Effector memory CD4-positive, alpha-beta T cell (primary cell): ENCODE measurements around the gene ERC1.
"Not testable (repeated sequence)": the region's sequence is repeated elsewhere in the genome, so short reads cannot be mapped to it uniquely, and the experiment has no call there.

Experiments used
- DNase-seq, 3 donors: peaks; one replicate each; pipeline ENCODE4 v3.0.0-alpha.2; 2020
- H3K27ac ChIP-seq: 2 replicates; pipeline ENCODE4 v1.7.0; 2013; ENCODE audit warnings: mild to moderate bottlenecking, low read length, moderate library complexity; ENCODE audit not compliant: insufficient read depth, poor library complexity, severe bottlenecking
- H3K27me3 ChIP-seq: replicated peaks from 2 replicates; pipeline ENCODE4 v1.7.0; 2013; ENCODE audit warnings: mild to moderate bottlenecking, low read length; ENCODE audit not compliant: insufficient read depth, control insufficient read depth, poor library complexity, severe bottlenecking
- H3K36me3 ChIP-seq: 2 replicates; pipeline ENCODE4 v1.7.0; 2013; ENCODE audit warnings: mild to moderate bottlenecking, low read length, moderate library complexity; ENCODE audit not compliant: control insufficient read depth, insufficient read depth
- H3K4me1 ChIP-seq: 2 replicates; pipeline ENCODE4 v1.7.0; 2013; ENCODE audit warnings: low read length, mild to moderate bottlenecking; ENCODE audit not compliant: control insufficient read depth, insufficient read depth, poor library complexity, severe bottlenecking
- H3K4me3 ChIP-seq: 2 replicates; pipeline ENCODE4 v1.7.0; 2013; ENCODE audit warnings: low read length, low read depth, mild to moderate bottlenecking; ENCODE audit not compliant: insufficient read depth, poor library complexity, severe bottlenecking
- H3K9me3 ChIP-seq: 2 replicates; pipeline ENCODE4 v1.7.0; 2013; ENCODE audit warnings: mild to moderate bottlenecking, low read length, moderate library complexity; ENCODE audit not compliant: control insufficient read depth

ERC1 gene

DNA sequence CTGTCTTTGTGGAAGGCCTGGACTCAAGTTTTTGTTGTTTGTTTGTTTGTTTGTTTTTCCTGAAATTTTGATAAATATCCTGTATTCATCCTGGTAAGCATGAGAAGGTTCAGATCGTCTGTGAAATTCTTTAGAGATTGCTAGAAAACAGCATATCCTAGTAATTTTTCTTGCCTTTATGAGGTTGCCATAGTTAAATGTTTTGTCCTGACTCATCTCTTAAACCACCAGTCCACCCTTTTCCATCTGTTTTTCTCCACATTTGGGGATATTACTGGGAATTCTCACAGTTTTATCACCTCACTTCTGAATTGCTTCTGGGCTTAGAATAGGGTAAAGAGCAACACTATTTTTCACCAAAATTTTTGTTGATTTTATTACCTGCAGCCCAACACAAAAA is 355.1 kb downstream of the ERC1 start:
- Histone ChIP-seq H3K27ac (no peak overlapping the region), H3K36me3 (no peaks in the 10 kb centered on the region), H3K4me1 (no peaks in the 10 kb centered on the region), H3K27me3 (no peaks in the 10 kb centered on the region), H3K4me3 (no peak overlapping the region), H3K9me3 (no peaks in the 10 kb centered on the region)
- no peak for DNase-seq

- Histone ChIP-seq H3K27ac (no peak overlapping the region), H3K36me3 (no peaks in the 10 kb centered on the region), H3K27me3 (no peaks in the 10 kb centered on the region), H3K4me1 (no peaks in the 10 kb centered on the region), H3K4me3 (no peak overlapping the region), H3K9me3 (no peaks in the 10 kb centered on the region)
- no peak for DNase-seq
Observed at GRCh38 chr12:1347294-1347693, 356.3 kb downstream of the ERC1 start.

GRCh38 chr12:1348606-1349005 is 357.6 kb downstream of the ERC1 start:
- H3K27me3 ChIP-seq = no peaks in the 10 kb centered on the region
- DNase-seq = no peak
- no peaks in the 10 kb centered on the region for H3K4me1 ChIP-seq
- no peaks in the 10 kb centered on the region for H3K36me3 ChIP-seq
- H3K9me3 ChIP-seq = no peaks in the 10 kb centered on the region
- H3K27ac ChIP-seq = no peak overlapping the region
- no peak overlapping the region for H3K4me3 ChIP-seq

- Histone ChIP-seq H3K9me3 (no peaks in the 10 kb centered on the region), H3K27ac (no peak overlapping the region), H3K4me3 (no peak overlapping the region), H3K4me1 (no peaks in the 10 kb centered on the region), H3K36me3 (no peaks in the 10 kb centered on the region), H3K27me3 (no peaks in the 10 kb centered on the region)
- DNase-seq = no peak
Observed at GRCh38 chr12:1350055-1350933, 359.3 kb downstream of the ERC1 start.

DNA sequence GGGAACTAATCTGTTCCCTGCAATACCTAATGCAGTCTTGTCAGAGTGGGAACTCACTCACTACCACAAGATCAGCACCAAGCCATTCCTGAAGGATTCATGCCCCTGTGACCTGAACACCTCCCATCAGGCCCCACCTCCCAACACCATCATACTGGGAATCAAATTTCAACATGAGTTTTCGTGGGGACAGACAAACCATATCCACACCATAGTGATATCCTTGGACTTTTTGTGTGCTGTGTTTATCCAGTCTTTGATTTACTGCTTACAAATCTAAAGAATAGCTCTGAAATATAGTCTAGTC is 359.9 kb downstream of the ERC1 start:
- Histone ChIP-seq H3K27ac (no peak overlapping the region), H3K27me3 (no peaks in the 10 kb centered on the region), H3K4me1 (no peaks in the 10 kb centered on the region), H3K4me3 (no peak overlapping the region), H3K36me3 (no peaks in the 10 kb centered on the region), H3K9me3 (no peaks in the 10 kb centered on the region)
- no peak for DNase-seq

DNA sequence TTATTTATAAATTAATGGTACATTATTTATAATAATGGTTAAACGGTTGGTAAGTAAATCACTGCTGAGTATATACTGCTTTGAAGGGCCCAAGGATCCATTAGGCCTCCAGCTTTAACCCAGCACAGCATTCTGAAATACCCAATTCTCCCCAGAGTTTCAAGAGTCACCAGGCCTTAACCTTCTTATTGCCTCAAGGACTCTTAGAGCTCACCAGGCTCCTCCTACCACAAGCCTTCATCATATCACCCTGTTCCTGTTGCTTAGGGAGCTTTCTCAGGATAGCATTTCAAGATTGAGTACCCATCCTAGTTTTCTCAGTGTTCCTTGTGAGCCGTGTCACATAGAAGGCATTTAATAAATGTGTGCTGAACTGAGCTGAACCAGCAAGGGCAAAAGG is 360.9 kb downstream of the ERC1 start:
- DNase-seq = no peak
- H3K4me3 ChIP-seq = no peak overlapping the region
- no peaks in the 10 kb centered on the region for H3K36me3 ChIP-seq
- H3K27me3 ChIP-seq = no peaks in the 10 kb centered on the region
- H3K27ac ChIP-seq = no peak overlapping the region
- H3K4me1 ChIP-seq = no peaks in the 10 kb centered on the region
- H3K9me3 ChIP-seq = no peaks in the 10 kb centered on the region

- DNase-seq = no peak
- Histone ChIP-seq H3K27me3 (no peaks in the 10 kb centered on the region), H3K27ac (no peak overlapping the region), H3K4me1 (no peaks in the 10 kb centered on the region), H3K36me3 (no peaks in the 10 kb centered on the region), H3K4me3 (no peak overlapping the region), H3K9me3 (no peaks in the 10 kb centered on the region)
Observed at GRCh38 chr12:1353451-1353850, 362.4 kb downstream of the ERC1 start.

DNA sequence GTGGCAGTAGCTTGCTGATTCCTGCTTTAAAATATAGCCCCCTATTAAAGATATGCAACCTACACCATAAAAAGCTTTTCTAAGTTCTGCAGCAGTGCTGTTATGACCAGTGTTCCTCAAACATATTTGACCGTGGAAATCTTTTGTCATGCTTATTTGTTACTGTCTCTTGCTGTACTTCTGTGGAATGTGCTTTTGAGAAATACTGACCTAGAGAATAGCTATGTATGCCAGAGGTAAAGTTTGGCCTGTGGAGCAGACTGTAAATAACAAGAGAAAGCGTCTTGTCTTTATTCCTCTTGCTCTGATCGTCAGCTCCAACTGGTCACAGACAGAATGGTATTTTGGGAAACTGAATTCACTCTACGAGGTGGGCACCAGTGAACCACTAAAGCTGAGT is 364.4 kb downstream of the ERC1 start:
- no peaks in the 10 kb centered on the region for H3K9me3 ChIP-seq
- no peak overlapping the region for H3K4me3 ChIP-seq
- no peak for DNase-seq
- H3K36me3 ChIP-seq = no peaks in the 10 kb centered on the region
- H3K27ac ChIP-seq = no peak overlapping the region
- H3K27me3 ChIP-seq = no peaks in the 10 kb centered on the region
- H3K4me1 ChIP-seq = no peaks in the 10 kb centered on the region

GRCh38 chr12:1355871-1356270 is 364.8 kb downstream of the ERC1 start:
- not testable (repeated sequence) for H3K36me3 ChIP-seq, H3K9me3 ChIP-seq, DNase-seq, H3K27me3 ChIP-seq, H3K27ac ChIP-seq, H3K4me3 ChIP-seq, H3K4me1 ChIP-seq

GRCh38 chr12:1356285-1356684 is 365.3 kb downstream of the ERC1 start:
- Histone ChIP-seq H3K9me3 (no peaks in the 10 kb centered on the region), H3K36me3 (no peaks in the 10 kb centered on the region), H3K27me3 (no peaks in the 10 kb centered on the region), H3K27ac (no peak overlapping the region), H3K4me3 (no peak overlapping the region), H3K4me1 (no peaks in the 10 kb centered on the region)
- DNase-seq = no peak
